Embryonic facial prominence (tissue), 1 donor: Measurements from ENCODE around the gene RIPK1.

Experiments
- DNase-seq: peaks from one replicate; pipeline ENCODE4 v3.0.0-alpha.2; 2016; ENCODE audit errors: extremely low spot score

The RIPK1 gene

DNA sequence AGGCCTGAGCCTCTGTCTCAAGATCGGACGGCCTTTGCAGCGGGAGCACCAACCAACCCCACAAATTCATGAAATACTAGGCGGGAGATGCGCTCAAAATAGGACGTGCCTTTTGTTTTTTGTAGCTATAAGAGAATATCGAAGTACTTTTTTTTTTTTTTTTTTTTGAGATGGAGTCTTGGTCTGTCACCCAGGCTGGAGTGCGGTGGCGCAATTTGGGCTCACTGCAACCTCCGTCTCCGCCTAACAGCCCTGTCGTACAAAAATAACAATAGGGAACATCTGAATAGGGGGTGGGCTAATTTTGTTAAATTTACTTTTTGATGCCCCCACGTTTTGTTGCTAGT lies 94.9 kb downstream of the RIPK1 start:
- DNase-seq, result peak; percentile 54

DNA sequence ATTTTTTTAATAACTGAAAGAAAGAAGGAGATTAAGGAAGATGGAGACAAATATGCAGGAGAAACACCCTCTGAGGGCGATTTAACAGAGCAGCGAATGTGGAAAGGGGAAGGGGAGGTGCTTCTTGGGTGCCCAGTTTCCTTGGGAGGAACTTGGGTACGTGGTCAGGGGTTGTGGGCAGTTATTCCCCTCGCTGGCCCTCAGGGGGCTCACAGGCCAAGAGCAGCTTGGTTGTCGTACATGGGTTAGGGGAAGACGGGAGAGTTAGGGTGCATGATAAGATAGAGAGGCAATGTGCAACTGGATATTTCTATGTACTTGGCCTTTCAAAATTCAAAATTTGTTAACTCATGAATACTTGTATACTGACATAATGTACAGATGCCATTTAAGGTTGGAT lies 96.1 kb downstream of the RIPK1 start:
- no peak for DNase-seq
